Fibroblast of skin of right quadriceps (primary cell): Measurements from ENCODE around the gene SLC25A2.
"Not testable (repeated sequence)": the region's sequence is repeated elsewhere in the genome, so short reads cannot be mapped to it uniquely, and the experiment has no call there.

Experiments used
- DNase-seq: peaks from one replicate; pipeline ENCODE4 v3.0.0-alpha.2; 2013

Gene SLC25A2

GRCh38 chr5:141303756-141304155, at the start of gene SLC25A2:
TSS of gene SLC25A2 (minus strand) at chr5:141304049. CDS start at chr5:141303865, 184 bp downstream.
- no peak for DNase-seq

GRCh38 chr5:141351591-141351990, 47.7 kb upstream of the SLC25A2 start:
- DNase-seq = no peak

DNA sequence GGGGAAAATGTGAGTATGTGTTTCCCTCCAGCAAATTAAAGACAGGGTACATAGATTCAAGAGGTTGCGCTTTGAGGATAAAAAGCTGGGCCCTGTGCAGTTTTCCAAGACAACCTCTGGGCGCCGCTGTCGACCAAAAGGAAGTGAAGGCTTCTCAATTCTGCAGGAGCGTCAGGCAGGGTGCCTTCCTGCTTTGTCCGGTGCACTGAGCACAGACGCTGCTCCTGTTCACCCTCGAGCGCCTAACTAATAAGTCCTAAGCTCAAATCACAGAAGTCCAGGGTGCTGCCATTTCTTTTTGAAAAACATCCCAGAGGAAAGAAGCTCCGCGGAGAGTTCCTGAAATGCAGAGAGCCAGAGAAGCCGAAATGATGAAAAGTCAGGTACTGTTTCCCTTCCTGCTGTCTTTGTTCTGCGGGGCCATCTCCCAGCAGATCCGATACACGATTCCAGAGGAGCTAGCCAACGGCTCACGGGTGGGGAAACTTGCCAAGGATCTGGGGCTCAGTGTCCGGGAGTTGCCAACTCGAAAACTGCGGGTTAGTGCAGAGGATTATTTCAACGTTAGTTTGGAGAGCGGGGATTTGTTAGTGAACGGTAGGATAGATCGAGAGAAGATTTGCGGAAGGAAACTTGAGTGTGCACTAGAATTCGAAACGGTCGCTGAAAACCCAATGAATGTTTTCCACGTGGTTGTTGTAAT, 46.2 kb upstream of the SLC25A2 start, which contains the start of gene PCDHGB1:
PCDHGB1 (plus strand) TSS at position 183 of the 703 bp plus-strand sequence; CDS start at position 345, 162 bp downstream.
- peak; percentile 54 for DNase-seq

DNA sequence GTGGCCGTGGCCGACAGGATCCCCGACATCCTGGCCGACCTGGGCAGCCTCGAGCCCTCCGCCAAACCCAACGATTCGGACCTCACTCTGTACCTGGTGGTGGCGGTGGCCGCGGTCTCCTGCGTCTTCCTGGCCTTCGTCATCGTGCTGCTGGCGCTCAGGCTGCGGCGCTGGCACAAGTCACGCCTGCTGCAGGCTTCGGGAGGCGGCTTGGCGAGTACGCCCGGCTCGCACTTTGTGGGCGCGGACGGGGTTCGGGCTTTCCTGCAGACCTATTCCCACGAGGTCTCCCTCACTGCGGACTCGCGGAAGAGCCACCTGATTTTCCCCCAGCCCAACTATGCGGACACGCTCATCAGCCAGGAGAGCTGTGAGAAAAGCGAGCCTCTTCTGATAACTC, 42.2 kb upstream of the SLC25A2 start:
- not testable (repeated sequence) for DNase-seq

GRCh38 chr5:141345327-141345726, 41.5 kb upstream of the SLC25A2 start:
- DNase-seq = no peak

GRCh38 chr5:141343953-141344463, 40.2 kb upstream of the SLC25A2 start:
- DNase-seq = no peak

GRCh38 chr5:141343242-141343952, 39.5 kb upstream of the SLC25A2 start, which contains the start of gene PCDHGA3:
TSS of gene PCDHGA3 (plus strand) at chr5:141343829. CDS start at chr5:141344034, 205 bp downstream.
- peak; percentile 57 for DNase-seq

DNA sequence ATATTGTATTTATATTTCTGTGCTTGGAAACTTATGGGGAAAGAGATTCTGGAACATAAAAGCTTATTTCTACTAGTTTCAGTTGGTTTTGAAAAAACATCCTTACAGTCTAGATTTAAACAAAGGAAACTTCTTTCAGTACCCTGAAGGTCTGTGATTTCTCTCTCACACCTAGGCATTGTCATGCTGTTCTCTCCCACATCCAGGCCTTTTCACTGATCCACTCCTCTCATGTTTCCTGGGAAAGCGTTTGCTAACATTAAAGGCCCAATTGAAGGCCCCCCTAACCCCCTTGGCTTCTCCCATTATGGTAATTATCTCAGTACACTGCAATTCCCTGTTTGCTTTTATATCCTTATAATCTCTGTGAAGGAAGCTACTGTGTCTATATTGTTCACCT, 38.9 kb upstream of the SLC25A2 start:
- DNase-seq = no peak

DNA sequence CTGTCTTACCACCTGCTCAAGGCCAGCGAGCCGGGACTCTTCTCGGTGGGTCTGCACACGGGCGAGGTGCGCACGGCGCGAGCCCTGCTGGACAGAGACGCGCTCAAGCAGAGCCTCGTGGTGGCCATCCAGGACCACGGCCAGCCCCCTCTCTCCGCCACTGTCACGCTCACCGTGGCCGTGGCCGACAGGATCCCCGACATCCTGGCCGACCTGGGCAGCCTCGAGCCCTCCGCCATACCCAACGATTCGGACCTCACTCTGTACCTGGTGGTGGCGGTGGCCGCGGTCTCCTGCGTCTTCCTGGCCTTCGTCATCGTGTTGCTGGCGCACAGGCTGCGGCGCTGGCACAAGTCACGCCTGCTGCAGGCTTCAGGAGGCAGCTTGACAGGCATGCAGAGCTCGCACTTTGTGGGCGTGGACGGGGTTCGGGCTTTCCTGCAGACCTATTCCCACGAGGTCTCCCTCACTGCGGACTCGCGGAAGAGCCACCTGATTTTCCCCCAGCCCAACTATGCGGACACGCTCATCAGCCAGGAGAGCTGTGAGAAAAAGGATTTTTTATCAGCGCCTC, 37.0 kb upstream of the SLC25A2 start:
- DNase-seq = not testable (repeated sequence)

DNA sequence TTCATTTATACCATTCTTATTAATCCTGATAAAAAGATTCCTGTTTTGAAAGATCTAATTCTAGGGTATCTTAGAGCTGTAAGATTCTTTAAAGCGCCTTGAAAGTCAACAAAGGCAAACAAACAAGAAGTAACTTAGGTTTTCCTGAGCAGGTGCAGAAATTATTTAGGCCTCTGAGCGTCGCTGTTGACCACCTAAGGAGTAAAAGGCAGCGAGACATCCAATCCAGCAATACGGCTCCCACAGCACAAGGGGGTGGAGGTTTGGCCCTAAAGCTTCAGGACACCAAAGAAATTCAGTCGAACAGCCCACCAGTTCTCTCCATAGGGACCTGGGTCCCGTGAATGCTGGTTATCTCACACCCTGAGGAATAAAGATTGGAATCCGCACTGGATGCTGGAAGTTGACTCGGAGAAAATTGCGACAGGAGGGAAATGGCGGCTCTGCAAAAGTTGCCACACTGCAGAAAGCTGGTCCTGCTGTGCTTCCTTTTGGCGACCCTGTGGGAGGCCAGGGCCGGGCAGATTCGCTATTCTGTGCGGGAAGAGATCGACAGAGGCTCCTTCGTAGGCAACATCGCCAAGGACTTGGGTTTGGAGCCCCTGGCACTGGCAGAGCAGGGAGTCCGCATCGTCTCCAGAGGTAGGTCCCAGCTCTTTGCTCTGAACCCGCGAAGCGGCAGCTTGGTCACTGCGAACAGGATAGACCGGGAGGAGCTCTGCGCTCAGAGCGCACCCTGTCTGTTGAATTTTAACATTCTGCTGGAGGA, 34.9 kb upstream of the SLC25A2 start, which contains the start of gene PCDHGA2:
PCDHGA2 (plus strand) TSS at position 223 of the 769 bp plus-strand sequence.
- DNase-seq = peak; percentile 48

- not testable (repeated sequence) for DNase-seq
These were observed 28.7 kb upstream of the SLC25A2 start for GRCh38 chr5:141332571-141332970.

DNA sequence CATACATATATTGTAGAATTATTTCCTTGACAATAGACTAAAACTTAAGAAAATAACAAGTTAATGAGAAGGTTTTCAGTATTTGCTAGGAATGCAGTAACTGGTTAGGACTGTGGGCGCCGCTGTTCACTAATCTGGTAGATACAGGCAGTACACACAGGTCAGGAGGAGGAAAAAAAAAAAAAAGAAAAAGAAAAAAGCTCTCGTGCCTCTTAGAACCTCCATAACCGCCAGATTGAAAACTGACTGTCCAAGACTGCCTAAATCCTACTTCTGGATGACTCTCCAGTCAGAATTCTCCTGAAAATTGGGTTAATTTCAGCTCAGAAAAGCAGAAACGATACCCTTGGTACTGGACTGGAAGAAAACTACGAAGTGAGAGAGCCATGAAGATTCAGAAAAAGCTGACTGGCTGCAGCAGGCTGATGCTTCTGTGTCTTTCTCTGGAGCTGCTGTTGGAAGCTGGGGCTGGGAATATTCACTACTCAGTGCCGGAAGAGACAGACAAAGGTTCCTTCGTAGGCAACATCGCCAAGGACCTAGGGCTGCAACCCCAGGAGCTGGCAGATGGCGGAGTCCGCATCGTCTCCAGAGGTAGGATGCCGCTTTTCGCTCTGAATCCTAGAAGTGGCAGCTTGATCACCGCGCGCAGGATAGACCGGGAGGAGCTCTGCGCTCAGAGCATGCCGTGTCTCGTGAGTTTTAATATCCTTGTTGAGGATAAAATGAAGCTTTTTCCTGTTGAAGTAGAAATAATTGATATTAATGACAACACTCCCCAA, 26.6 kb upstream of the SLC25A2 start, which contains the start of gene PCDHGA1:
PCDHGA1 (plus strand) TSS at position 216 of the 782 bp plus-strand sequence.
- no peak for DNase-seq

GRCh38 chr5:141328231-141328630, 24.4 kb upstream of the SLC25A2 start:
- DNase-seq = no peak

- DNase-seq = peak; percentile 67
These were observed 22.4 kb upstream of the SLC25A2 start for GRCh38 chr5:141326088-141326854.

DNA sequence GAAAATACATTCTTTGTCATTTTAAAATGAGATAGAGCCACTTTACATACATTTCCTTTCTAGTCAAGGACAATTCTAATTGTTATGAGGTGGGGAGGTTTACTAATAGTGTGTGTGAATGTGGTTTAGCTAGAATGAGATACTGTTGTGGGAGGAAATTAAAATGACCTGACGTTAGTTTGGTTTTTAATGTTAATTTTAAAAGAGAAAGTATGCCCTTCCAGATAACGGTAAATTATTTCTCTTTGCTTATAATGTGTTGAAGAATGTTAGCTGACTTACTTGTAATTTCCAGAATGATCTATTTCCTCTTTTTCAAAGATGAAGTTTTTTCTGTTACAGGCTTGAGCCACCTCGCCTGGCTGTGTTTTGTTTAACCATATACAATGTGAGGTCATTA, 18.4 kb upstream of the SLC25A2 start:
- no peak for DNase-seq

- peak; percentile 93 for DNase-seq
These were observed 16.6 kb upstream of the SLC25A2 start, which contains the start of gene TAF7 for GRCh38 chr5:141320225-141321169. TSS of gene TAF7 (minus strand) at chr5:141320784. CDS start at chr5:141320044, 740 bp downstream.

- no peak for DNase-seq
These were observed 15.8 kb upstream of the SLC25A2 start for GRCh38 chr5:141319699-141320098.

GRCh38 chr5:141319202-141319601, 15.4 kb upstream of the SLC25A2 start:
- DNase-seq = no peak

GRCh38 chr5:141316963-141317362, 13.1 kb upstream of the SLC25A2 start:
- DNase-seq = not testable (repeated sequence)
